Measurements from ENCODE around the gene DNAJB1.

The DNAJB1 gene

DNA sequence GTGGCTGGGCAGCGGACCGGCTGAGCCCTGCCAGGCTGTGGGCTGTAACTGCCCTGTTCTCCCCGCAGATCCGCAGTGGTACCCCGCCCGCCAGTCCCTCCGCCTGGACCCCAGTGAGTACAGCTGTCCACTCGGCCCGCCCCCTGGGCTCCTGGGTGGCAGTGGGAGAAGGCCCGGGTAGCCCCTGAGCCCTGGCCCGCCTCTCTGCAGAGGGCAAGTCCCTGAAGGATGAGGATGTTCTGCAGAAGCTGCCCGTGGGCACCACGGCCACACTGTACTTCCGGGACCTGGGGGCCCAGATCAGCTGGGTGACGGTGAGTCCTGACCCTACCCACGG, 45.4 kb upstream of the DNAJB1 start:
- H3K4me3 ChIP-seq (ENCODE audit: low read depth, low read length): no peak overlapping the region
- TF ChIP-seq CTCF (IDR thresholded peaks at IDR 0.05; ENCODE audit: low read depth, low read length): no peak

DNA sequence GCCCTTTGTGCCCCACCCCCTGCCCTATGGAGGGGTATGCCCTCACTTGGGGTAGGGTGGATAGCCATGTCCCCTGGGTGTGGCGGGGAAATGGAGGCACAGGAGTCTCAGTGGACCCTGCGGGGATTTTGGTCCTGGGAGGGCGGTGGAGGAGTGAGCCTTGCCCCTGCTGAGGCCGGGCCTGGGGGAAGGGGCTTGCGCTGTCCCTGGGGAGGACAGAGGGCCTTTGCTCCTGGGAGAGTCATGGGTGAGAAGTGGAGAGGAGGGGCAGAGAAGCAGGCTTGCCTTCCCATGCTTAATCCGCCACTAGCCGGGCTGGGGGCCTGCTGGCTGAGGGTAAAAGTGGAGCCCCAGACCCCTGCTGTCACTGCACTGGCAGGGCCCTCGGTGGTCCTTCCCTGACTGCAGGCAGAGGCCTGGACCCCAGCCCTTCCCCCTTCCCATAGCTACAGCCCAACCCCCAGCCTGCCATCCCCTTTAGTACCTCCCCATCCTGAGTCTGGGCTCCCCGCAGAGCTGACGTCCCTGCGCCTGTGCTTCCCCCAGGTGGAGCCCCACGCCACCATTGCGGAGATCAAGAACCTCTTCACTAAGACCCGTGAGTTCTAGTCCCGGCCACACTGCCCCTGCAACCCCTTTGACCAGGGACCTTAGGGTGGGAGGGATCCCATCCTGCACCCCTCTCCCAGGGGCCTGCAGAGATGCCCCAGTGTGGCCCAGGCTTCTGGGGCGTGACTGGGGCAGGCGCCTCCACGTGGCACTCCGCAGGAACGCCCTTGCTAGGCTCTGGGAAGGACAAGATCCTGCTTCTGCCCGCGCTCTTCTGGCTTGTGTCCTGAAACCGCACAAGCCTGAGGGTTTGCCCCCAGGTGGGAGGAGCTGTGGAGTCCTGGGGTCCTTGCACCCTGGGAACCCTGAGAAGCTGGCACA, 44.7 kb upstream of the DNAJB1 start:
- no peak overlapping the region for H3K4me3 ChIP-seq (ENCODE audit: low read depth, low read length)
- no peak for TF ChIP-seq CTCF (IDR thresholded peaks at IDR 0.05; ENCODE audit: low read depth, low read length)

DNA sequence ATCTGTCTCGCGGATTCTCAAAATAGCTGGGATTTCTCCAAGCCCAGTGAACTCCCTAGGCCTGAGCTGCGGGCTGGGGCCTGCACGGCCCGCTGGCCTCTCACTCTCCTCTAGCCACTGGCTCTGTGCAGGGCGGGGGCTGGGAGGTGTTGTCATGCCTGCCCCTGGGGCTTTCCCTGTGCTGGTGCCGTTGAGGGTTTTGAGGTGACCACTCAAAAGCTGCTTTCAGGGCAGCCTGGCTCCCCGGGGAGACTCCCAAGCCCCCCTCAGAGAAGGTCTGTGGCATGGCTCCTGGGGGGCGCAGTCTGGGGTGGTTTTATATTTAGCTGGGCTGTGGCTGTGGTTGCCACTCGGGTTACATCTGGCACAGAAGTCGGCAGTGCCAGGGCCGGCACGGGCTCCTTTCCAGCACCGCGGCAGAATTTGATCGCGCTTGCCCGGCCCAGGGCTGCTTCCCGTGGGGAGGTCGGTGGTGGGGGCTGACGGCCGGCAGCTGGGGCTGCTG, 43.7 kb upstream of the DNAJB1 start:
- no peak overlapping the region for H3K4me3 ChIP-seq (ENCODE audit: low read depth, low read length)
- TF ChIP-seq CTCF (IDR thresholded peaks at IDR 0.05; ENCODE audit: low read depth, low read length): no peak

DNA sequence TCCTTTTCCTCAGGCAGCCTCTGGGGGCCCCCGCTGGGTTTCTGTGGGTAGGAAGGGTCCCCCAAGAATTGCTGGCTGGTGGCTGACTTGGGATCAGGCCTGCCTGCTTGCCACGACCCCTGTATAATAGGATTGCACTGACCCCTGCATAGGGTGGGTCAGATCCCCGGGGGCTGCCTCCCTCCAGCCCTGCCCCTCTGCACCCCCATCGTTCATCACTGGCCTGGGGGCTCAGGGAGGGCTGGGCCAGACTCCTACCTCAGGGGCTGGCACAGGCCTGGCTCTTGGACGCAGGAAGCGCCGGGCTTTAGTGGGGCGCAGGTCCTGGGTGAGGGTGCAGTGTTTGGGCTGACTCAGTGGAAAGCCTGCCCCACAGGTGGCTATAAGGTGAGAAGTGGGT, 43.1 kb upstream of the DNAJB1 start:
- H3K4me3 ChIP-seq (ENCODE audit: low read depth, low read length): no peak overlapping the region
- TF ChIP-seq CTCF (IDR thresholded peaks at IDR 0.05; ENCODE audit: low read depth, low read length): no peak

GRCh38 chr19:14560776-14561108, 42.5 kb upstream of the DNAJB1 start:
- no peak for TF ChIP-seq CTCF (IDR thresholded peaks at IDR 0.05; ENCODE audit: low read depth, low read length)
- no peak overlapping the region for H3K4me3 ChIP-seq (ENCODE audit: low read depth, low read length)

DNA sequence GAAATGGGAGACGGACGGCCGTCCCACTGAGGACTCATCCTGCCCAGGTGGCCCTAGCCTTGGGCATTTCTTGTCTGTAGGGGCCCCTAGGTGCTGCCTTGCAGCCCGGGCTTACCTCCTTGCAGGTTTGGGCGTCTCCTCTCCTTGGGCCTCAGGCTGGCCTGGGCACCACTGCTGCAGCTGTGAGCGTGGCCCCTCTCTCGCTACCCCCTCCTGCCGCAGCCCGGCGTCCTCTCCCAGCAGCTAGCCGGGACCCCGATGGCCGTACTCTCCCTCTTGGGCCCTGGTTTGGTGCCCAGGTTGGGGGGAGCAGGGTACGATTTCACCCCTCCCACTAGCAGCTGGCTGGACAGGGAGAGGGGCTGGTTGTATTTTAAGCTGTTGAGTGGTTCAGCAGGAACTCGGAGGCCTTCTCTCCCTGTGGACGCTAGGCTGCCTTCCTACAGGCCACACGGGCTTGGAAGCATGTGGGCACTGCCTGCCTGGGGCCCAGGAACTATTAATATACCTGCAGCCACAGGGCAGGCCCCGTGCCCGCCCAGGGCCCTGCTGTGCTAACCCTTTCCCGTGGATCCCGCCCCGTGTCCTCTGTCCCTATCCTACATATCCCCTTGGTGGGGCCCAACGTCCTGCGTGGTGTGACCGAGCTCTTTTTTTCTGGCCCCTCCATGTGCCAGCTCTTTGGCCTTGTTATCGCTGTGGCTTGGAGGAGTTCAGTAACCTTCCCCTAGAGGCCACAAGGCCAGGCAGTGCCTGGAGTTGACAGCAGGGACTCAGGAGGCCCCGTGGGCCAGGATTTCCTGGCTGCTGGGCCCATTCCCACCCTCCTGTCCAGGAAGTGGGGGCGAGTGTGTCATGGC, 41.9 kb upstream of the DNAJB1 start:
- no peak for TF ChIP-seq CTCF (IDR thresholded peaks at IDR 0.05; ENCODE audit: low read depth, low read length)
- no peak overlapping the region for H3K4me3 ChIP-seq (ENCODE audit: low read depth, low read length)

Data from WI38 (cell line).